ENCODE data around the gene ANTKMT. TPM values are rescaled to one million over a fixed set of nuclear protein-coding genes. Genes with fewer than 3 reads are reported as not detected.
A peak's percentile ranks its signal among the peaks of the same experiment; 100 is the strongest.

Gene ANTKMT
- total RNA-seq, 2 donors from 2014 or later: 36.9 to 40.6 TPM

- peak; percentile 63 for DNase-seq
- Histone ChIP-seq H3K9ac (ENCODE audit: extremely low read depth, low read length, poor library complexity, severe bottlenecking) (peak overlapping the region; percentile 59), H3K4me1 (ENCODE audit: control insufficient read depth, insufficient read depth, low read length) (peaks cover 8% of the 10 kb centered on the region), H3K4me3 (ENCODE audit: low read length) (peak overlapping the region; percentile 87), H3K9me3 (ENCODE audit: control insufficient read depth, low read length) (no peaks in the 10 kb centered on the region), H3K27me3 (ENCODE audit: control insufficient read depth, insufficient read depth, low read length, poor library complexity, severe bottlenecking) (peaks cover 8% of the 10 kb centered on the region), H3K27ac (ENCODE audit: low read depth, low read length) (peak overlapping the region; percentile 76), H3K36me3 (ENCODE audit: control insufficient read depth, insufficient read depth, low read length) (no peaks in the 10 kb centered on the region)
- no peaks in the 10 kb centered on the region for H3K9me3 Mint-ChIP-seq
- no peaks in the 10 kb centered on the region for H3K36me3 Mint-ChIP-seq (ENCODE audit: low read depth)
- H3K4me3 Mint-ChIP-seq: peak overlapping the region; percentile 67
- H3K27me3 Mint-ChIP-seq (ENCODE audit: insufficient read depth): peaks cover 8% of the 10 kb centered on the region
- TF ChIP-seq CTCF (conservative IDR thresholded peaks at IDR 0.05): no peak
- peak overlapping the region; percentile 84 for H3K27ac Mint-ChIP-seq
- WGBS, 2 experiments (ENCODE audit: insufficient coverage in 1 of 2, insufficient read length in 1 of 2): 34 to 38% methylated on average over 4 to 16 of the region's 16 CpGs
- peaks cover 9% of the 10 kb centered on the region for H3K4me1 Mint-ChIP-seq
These were observed 1.0 kb upstream of the ANTKMT start for GRCh38 chr16:719815-720446.

- H3K4me1 Mint-ChIP-seq: peaks cover 9% of the 10 kb centered on the region
- H3K27ac ChIP-seq (ENCODE audit: low read depth, low read length): peak overlapping the region; percentile 88
- H3K36me3 Mint-ChIP-seq (ENCODE audit: low read depth): no peaks in the 10 kb centered on the region
- peaks cover 13% of the 10 kb centered on the region for H3K27me3 Mint-ChIP-seq (ENCODE audit: insufficient read depth)
- peak overlapping the region; percentile 84 for H3K27ac Mint-ChIP-seq
- peak overlapping the region; percentile 87 for H3K4me3 ChIP-seq (ENCODE audit: low read length)
- peaks cover 8% of the 10 kb centered on the region for H3K4me1 ChIP-seq (ENCODE audit: control insufficient read depth, insufficient read depth, low read length)
- H3K9ac ChIP-seq (ENCODE audit: extremely low read depth, low read length, poor library complexity, severe bottlenecking): peak overlapping the region; percentile 59
- H3K27me3 ChIP-seq (ENCODE audit: control insufficient read depth, insufficient read depth, low read length, poor library complexity, severe bottlenecking): peaks cover 9% of the 10 kb centered on the region
- H3K9me3 ChIP-seq (ENCODE audit: control insufficient read depth, low read length): no peaks in the 10 kb centered on the region
- 0% methylated on average over 12 to 38 of the region's 38 CpGs for WGBS, 2 experiments (ENCODE audit: insufficient coverage in 1 of 2, insufficient read length in 1 of 2)
- no peaks in the 10 kb centered on the region for H3K9me3 Mint-ChIP-seq
- H3K4me3 Mint-ChIP-seq: peak overlapping the region; percentile 67
- H3K36me3 ChIP-seq (ENCODE audit: control insufficient read depth, insufficient read depth, low read length): no peaks in the 10 kb centered on the region
- peak; percentile 29 for TF ChIP-seq CTCF (conservative IDR thresholded peaks at IDR 0.05)
- peak; percentile 88 for DNase-seq
These were observed 428 bp upstream of the ANTKMT start for GRCh38 chr16:720447-720989.

GRCh38 chr16:721765-722540 lies 1.0 kb downstream of the ANTKMT start:
- peaks cover 12% of the 10 kb centered on the region for H3K27me3 ChIP-seq (ENCODE audit: control insufficient read depth, insufficient read depth, low read length, poor library complexity, severe bottlenecking)
- no peaks in the 10 kb centered on the region for H3K9me3 ChIP-seq (ENCODE audit: control insufficient read depth, low read length)
- DNase-seq: no peak
- H3K27ac ChIP-seq (ENCODE audit: low read depth, low read length): no peak overlapping the region
- WGBS, 2 experiments (ENCODE audit: insufficient coverage in 1 of 2, insufficient read length in 1 of 2): 92 to 95% methylated on average over 39 to 51 of the region's 51 CpGs
- peaks cover 4% of the 10 kb centered on the region for H3K4me1 ChIP-seq (ENCODE audit: control insufficient read depth, insufficient read depth, low read length)
- H3K4me3 ChIP-seq (ENCODE audit: low read length): peak overlapping the region; percentile 53
- no peak overlapping the region for H3K9ac ChIP-seq (ENCODE audit: extremely low read depth, low read length, poor library complexity, severe bottlenecking)
- H3K27me3 Mint-ChIP-seq (ENCODE audit: insufficient read depth): peaks cover 15% of the 10 kb centered on the region
- H3K36me3 Mint-ChIP-seq (ENCODE audit: low read depth): no peaks in the 10 kb centered on the region
- H3K4me1 Mint-ChIP-seq: peaks cover 3% of the 10 kb centered on the region
- no peaks in the 10 kb centered on the region for H3K36me3 ChIP-seq (ENCODE audit: control insufficient read depth, insufficient read depth, low read length)
- no peaks in the 10 kb centered on the region for H3K9me3 Mint-ChIP-seq
- no peak for TF ChIP-seq CTCF (conservative IDR thresholded peaks at IDR 0.05)
- no peak overlapping the region for H3K4me3 Mint-ChIP-seq
- H3K27ac Mint-ChIP-seq: no peak overlapping the region
